Ovary (tissue), 3 donors: ENCODE results near the gene ZNF234.

ENCODE experiments used
- EP300 ChIP-seq: sonication (generic); formaldehyde crosslinking; IDR thresholded peaks from one replicate; pipeline ENCODE4 v1.6.1; 2017; ENCODE audit warnings: antibody characterized with exemption
- TF ChIP-seq, protein P1 (sequence below), 3 donors: fragments of 450-650 bp in 2 of 3; fragments of 200-600 bp in 1 of 3; IDR thresholded peaks; one replicate each; pipeline versions ENCODE4 v1.5.1 to v1.8.0; 2016 to 2022; ENCODE audit warnings: antibody characterized with exemption in 3 of 3, mild to moderate bottlenecking in 1 of 3
- donor health status: DM: no; HTN: no; CAD: no.

DNA sequence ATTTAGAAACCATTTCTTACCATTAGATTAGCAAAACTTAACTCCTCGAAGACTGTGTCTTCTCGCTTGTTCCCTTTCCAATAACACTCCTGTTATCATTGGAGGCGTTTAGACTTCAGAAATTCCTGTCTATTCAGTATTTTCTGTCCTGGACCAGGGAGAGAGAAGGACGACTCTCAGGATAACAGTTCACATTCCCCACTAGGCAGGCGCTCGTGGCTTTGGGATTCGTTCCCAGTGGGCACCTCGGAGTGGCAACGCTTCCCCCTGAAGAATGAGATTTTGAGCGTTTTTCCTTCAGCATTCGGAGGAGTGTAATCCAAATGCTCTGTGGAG, 28.6 kb upstream of the ZNF234 start:
- TF ChIP-seq, protein P1, sequence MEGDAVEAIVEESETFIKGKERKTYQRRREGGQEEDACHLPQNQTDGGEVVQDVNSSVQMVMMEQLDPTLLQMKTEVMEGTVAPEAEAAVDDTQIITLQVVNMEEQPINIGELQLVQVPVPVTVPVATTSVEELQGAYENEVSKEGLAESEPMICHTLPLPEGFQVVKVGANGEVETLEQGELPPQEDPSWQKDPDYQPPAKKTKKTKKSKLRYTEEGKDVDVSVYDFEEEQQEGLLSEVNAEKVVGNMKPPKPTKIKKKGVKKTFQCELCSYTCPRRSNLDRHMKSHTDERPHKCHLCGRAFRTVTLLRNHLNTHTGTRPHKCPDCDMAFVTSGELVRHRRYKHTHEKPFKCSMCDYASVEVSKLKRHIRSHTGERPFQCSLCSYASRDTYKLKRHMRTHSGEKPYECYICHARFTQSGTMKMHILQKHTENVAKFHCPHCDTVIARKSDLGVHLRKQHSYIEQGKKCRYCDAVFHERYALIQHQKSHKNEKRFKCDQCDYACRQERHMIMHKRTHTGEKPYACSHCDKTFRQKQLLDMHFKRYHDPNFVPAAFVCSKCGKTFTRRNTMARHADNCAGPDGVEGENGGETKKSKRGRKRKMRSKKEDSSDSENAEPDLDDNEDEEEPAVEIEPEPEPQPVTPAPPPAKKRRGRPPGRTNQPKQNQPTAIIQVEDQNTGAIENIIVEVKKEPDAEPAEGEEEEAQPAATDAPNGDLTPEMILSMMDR (IDR thresholded peaks at IDR 0.05): no peak
- no peak for TF ChIP-seq EP300
